Loucy (cell line): Measurements from ENCODE around the gene DNAL4.

Experiments
- H2AFZ ChIP-seq: fragments of 200-600 bp; sonication (generic); 2 replicates; pipeline ENCODE4 v1.6.0; 2016; ENCODE audit warnings: antibody characterized with exemption, mild to moderate bottlenecking, low read length, moderate library complexity
- H3F3A ChIP-seq: fragments of 200-600 bp; 2 replicates; pipeline ENCODE4 v1.6.0; 2016; ENCODE audit warnings: antibody characterized with exemption, low read depth, mild to moderate bottlenecking
- H3K27me3 ChIP-seq: fragments of 200-600 bp; sonication (generic); 2 replicates; pipeline ENCODE4 v1.6.1; 2014; ENCODE audit warnings: low read length, mild to moderate bottlenecking; ENCODE audit not compliant: insufficient read depth, poor library complexity, severe bottlenecking
- H3K36me3 ChIP-seq: fragments of 200-600 bp; sonication (generic); 2 replicates; pipeline ENCODE4 v1.6.1; 2016; ENCODE audit warnings: low read length; ENCODE audit not compliant: insufficient read depth
- H3K4me1 ChIP-seq: fragments of 200-600 bp; sonication (generic); 2 replicates; pipeline ENCODE4 v1.5.1; 2014; ENCODE audit warnings: low read length, mild to moderate bottlenecking; ENCODE audit not compliant: insufficient read depth, poor library complexity, severe bottlenecking
- H3K4me2 ChIP-seq: fragments of 200-600 bp; sonication (generic); 2 replicates; pipeline ENCODE4 v1.6.0; 2014; ENCODE audit warnings: antibody characterized with exemption, low read length, low read depth, mild to moderate bottlenecking; ENCODE audit not compliant: poor library complexity, severe bottlenecking
- H3K4me3 ChIP-seq: fragments of 200-600 bp; sonication (generic); 2 replicates; pipeline ENCODE4 v1.5.1; 2014; ENCODE audit warnings: low read length, mild to moderate bottlenecking, mixed read lengths; ENCODE audit not compliant: poor library complexity, severe bottlenecking
- H3K79me2 ChIP-seq: fragments of 200-600 bp; sonication (generic); 2 replicates; pipeline ENCODE4 v1.6.1; 2014; ENCODE audit warnings: low read length; ENCODE audit not compliant: insufficient read depth
- H3K9ac ChIP-seq: fragments of 200-600 bp; sonication (generic); 2 replicates; pipeline ENCODE4 v1.6.0; 2014; ENCODE audit warnings: mild to moderate bottlenecking, low read depth, low read length, moderate library complexity; ENCODE audit not compliant: poor library complexity, severe bottlenecking
- H3K9me2 ChIP-seq: fragments of 200-600 bp; sonication (generic); replicated peaks from 2 replicates; pipeline ENCODE4 v1.6.1; 2016; ENCODE audit warnings: low read depth, low read length, mixed read lengths
- H3K9me3 ChIP-seq: fragments of 200-600 bp; sonication (generic); 2 replicates; pipeline ENCODE4 v1.6.1; 2014; ENCODE audit warnings: mild to moderate bottlenecking, antibody characterized with exemption, low read length, low read depth; ENCODE audit not compliant: insufficient read depth
- H4K20me1 ChIP-seq: fragments of 200-600 bp; sonication (generic); 2 replicates; pipeline ENCODE4 v1.6.0; 2014; ENCODE audit warnings: antibody characterized with exemption, low read length, mild to moderate bottlenecking; ENCODE audit not compliant: insufficient read depth, poor library complexity, severe bottlenecking
- EZH2phosphoT487 ChIP-seq: fragments of 200-600 bp; IDR thresholded peaks from 2 replicates; pipeline ENCODE4 v1.6.1; 2018; ENCODE audit warnings: antibody characterized with exemption, mild to moderate bottlenecking, moderate library complexity, borderline replicate concordance
- TF ChIP-seq, protein P1 (sequence below): fragments of 200-600 bp; sonication (generic); conservative IDR thresholded peaks from 2 replicates; pipeline ENCODE4 v1.5.1; 2014; ENCODE audit warnings: mild to moderate bottlenecking, antibody characterized with exemption, low read length

Gene DNAL4

GRCh38 chr22:38730411-38730871, 63.5 kb downstream of the DNAL4 start:
- TF ChIP-seq, protein P1, sequence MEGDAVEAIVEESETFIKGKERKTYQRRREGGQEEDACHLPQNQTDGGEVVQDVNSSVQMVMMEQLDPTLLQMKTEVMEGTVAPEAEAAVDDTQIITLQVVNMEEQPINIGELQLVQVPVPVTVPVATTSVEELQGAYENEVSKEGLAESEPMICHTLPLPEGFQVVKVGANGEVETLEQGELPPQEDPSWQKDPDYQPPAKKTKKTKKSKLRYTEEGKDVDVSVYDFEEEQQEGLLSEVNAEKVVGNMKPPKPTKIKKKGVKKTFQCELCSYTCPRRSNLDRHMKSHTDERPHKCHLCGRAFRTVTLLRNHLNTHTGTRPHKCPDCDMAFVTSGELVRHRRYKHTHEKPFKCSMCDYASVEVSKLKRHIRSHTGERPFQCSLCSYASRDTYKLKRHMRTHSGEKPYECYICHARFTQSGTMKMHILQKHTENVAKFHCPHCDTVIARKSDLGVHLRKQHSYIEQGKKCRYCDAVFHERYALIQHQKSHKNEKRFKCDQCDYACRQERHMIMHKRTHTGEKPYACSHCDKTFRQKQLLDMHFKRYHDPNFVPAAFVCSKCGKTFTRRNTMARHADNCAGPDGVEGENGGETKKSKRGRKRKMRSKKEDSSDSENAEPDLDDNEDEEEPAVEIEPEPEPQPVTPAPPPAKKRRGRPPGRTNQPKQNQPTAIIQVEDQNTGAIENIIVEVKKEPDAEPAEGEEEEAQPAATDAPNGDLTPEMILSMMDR: no peak
- no peak for TF ChIP-seq EZH2phosphoT487
- Histone ChIP-seq H3K9me3 (no peaks in the 10 kb centered on the region), H3K36me3 (peaks cover 81% of the 10 kb centered on the region; the same call in 1 of the 2 replicates), H4K20me1 (peaks cover 3% of the 10 kb centered on the region), H3K9ac (no peak overlapping the region), H3K27me3 (no peaks in the 10 kb centered on the region), H3K4me3 (no peak overlapping the region), H3K9me2 (no peaks in the 10 kb centered on the region), H3K79me2 (no peaks in the 10 kb centered on the region), H2AFZ (no peak overlapping the region), H3K4me1 (no peaks in the 10 kb centered on the region), H3K4me2 (no peak overlapping the region), H3F3A (no peaks in the 10 kb centered on the region)

GRCh38 chr22:38729946-38730345, 64.0 kb downstream of the DNAL4 start:
- Histone ChIP-seq H3K79me2 (no peaks in the 10 kb centered on the region), H3K36me3 (peaks cover 81% of the 10 kb centered on the region; the same call in 1 of the 2 replicates), H3K9me3 (no peaks in the 10 kb centered on the region), H3K9ac (no peak overlapping the region), H3K9me2 (no peaks in the 10 kb centered on the region), H4K20me1 (peaks cover 3% of the 10 kb centered on the region), H3K4me3 (no peak overlapping the region), H3K27me3 (no peaks in the 10 kb centered on the region), H3K4me1 (no peaks in the 10 kb centered on the region), H2AFZ (no peak overlapping the region), H3F3A (no peaks in the 10 kb centered on the region), H3K4me2 (no peak overlapping the region)
- no peak for TF ChIP-seq EZH2phosphoT487
- TF ChIP-seq, protein P1: no peak

DNA sequence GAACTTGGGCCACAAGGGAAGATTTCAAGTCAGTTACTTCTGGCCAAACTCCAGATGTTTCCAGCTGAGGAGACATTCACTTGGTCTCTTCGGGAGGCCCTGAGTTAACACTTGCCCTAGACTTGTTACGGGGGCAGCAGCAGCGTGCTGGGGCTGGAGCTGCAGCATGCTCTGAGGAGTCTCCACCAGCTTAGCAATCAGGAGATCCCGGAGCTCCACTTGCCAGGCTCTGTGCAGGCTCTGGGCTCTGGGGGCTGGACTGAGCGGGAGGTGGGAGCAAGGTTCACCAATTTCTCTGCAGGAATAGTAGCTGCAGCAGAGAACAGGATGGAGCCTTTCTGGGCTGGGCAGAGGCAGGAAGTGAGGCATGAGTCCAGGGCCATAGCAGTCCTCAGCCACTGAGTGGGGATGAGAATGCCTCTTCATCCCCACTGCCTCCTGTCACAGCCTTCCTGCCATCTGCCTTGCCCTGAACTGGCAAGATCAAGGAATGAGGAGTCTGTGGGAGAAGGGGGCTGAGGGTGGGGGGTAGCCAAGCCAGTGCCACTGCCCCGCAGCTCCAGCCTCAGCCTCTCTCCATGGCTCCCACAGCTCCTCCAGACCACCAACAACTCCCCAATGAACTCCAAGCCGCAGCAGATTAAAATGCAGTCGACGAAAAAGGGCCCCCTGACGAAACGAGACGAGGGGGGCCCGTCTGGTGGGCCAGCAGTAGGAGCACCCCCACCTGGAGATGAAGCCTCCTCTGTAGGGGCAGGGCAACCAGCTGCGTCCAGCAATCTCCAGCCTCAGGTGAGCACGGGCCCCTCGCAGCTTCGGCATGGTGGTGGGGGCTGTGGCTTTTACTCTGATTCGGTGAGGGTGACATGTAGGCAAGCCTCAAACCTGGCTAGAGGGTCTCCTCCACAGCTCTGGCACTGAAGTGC, 64.8 kb downstream of the DNAL4 start:
- H2AFZ ChIP-seq: no peak overlapping the region
- no peaks in the 10 kb centered on the region for H3K79me2 ChIP-seq
- H3K9ac ChIP-seq: no peak overlapping the region
- no peaks in the 10 kb centered on the region for H3K9me2 ChIP-seq
- no peaks in the 10 kb centered on the region for H3K27me3 ChIP-seq
- peaks cover 84% of the 10 kb centered on the region; the same call in 1 of the 2 replicates for H3K36me3 ChIP-seq
- H3K4me3 ChIP-seq: no peak overlapping the region
- TF ChIP-seq EZH2phosphoT487: no peak
- TF ChIP-seq, protein P1: no peak
- H3K9me3 ChIP-seq: no peaks in the 10 kb centered on the region
- H3K4me2 ChIP-seq: no peak overlapping the region
- no peaks in the 10 kb centered on the region for H3F3A ChIP-seq
- peaks cover 3% of the 10 kb centered on the region for H4K20me1 ChIP-seq
- no peaks in the 10 kb centered on the region for H3K4me1 ChIP-seq
